Neural progenitor cell (in vitro differentiated cells): ENCODE results near the gene MAN1A1.

ENCODE experiments used
- CTCF ChIP-seq: fragments of 200-600 bp; sonication (generic); IDR thresholded peaks from 2 replicates; pipeline ENCODE4 v1.5.1; 2017; ENCODE audit warnings: antibody characterized with exemption, mild to moderate bottlenecking
- EZH2 ChIP-seq: fragments of 200-600 bp; sonication (generic); IDR thresholded peaks from 2 replicates; pipeline ENCODE4 v1.6.1; 2017; ENCODE audit warnings: antibody characterized with exemption, mild to moderate bottlenecking, moderate library complexity
- EZH2phosphoT487 ChIP-seq: fragments of 200-600 bp; sonication (generic); IDR thresholded peaks from 2 replicates; pipeline ENCODE4 v1.6.1; 2017; ENCODE audit warnings: antibody characterized with exemption

DNA sequence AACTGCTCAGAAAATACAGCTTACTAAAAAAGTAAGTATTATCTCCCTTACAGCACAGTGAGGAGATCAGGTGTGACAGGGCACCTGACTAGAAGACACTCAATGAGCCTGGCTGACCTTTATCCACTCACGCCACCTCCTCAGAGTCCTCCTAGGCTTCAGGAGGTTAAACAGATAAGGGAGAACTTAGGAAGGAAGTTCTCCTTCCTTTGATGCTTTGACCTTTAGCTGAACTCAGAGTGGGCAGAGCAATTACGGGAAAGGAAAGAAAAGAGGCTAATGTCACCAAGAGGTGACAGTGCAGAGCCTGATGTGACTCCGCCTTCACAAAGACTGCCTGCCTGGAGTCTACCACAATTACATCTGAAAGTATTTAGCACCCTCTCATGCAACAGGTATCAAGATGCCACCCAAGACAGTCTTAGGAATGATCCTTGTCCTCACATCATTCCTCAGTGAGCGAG lies 36.7 kb downstream of the MAN1A1 start:
- no peak for TF ChIP-seq CTCF
- TF ChIP-seq EZH2phosphoT487, result no peak
- TF ChIP-seq EZH2, result no peak
